Activated CD8-positive, alpha-beta memory T cell treated with anti-CD3 and anti-CD28 coated beads, Interleukin-2, amount 50 U/mL, for 24 hours (primary cell): ENCODE results near the gene TMC1.
"Not testable (repeated sequence)": the region's sequence is repeated elsewhere in the genome, so short reads cannot be mapped to it uniquely, and the experiment has no call there.

Experiments
- DNase-seq: peaks from one replicate; pipeline ENCODE4 v3.0.0-alpha.2; 2020; ENCODE audit errors: extremely low read depth

The TMC1 gene

DNA sequence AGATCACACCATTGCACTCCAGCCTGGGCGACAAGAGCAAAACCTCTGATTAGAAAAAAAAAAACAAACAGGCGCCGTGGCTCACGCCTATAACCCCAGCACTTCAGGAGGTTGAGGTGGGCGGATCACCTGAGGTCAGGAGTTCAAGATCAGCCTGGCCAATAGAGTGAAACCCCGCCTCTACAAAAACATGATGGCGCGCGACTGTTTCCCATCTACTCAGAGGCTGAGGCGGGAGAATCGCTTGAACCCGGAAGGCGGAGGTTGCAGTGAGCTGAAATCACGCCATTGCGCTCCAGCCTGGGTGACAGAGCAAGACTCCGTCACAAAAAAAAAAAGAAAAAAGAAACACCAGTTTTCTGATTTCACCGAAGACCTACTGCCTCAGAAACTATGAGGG lies at the start of gene TMC1:
Gene TMC1, plus strand, starts transcription at position 193 of the 400 bp plus-strand sequence. CDS start 127,041 bp downstream, outside the sequence.
- not testable (repeated sequence) for DNase-seq

GRCh38 chr9:72473474-72474261 lies 47.7 kb upstream of the TMC1 start:
- no peak for DNase-seq

- DNase-seq = no peak
Measured at GRCh38 chr9:72474676-72475075, 46.7 kb upstream of the TMC1 start.

DNA sequence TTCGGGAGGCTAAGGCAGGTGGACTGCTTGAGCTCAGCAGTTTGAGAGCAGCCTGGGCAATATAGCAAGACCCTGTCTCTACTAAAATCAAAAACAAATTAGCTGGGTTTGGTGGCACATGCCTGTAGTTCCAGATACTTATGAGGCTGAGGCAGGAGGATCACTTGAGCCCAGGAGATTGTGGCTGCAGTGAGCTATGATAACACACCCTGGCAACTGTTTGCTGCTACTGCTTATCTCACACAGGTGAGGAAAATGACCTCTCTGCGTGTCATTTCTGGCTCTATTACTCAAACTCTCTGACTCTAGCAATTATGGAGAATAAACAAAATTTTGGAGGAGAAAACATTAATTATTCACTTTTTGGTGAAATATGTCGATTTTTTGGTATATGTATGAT lies 45.3 kb upstream of the TMC1 start:
- DNase-seq = no peak

DNA sequence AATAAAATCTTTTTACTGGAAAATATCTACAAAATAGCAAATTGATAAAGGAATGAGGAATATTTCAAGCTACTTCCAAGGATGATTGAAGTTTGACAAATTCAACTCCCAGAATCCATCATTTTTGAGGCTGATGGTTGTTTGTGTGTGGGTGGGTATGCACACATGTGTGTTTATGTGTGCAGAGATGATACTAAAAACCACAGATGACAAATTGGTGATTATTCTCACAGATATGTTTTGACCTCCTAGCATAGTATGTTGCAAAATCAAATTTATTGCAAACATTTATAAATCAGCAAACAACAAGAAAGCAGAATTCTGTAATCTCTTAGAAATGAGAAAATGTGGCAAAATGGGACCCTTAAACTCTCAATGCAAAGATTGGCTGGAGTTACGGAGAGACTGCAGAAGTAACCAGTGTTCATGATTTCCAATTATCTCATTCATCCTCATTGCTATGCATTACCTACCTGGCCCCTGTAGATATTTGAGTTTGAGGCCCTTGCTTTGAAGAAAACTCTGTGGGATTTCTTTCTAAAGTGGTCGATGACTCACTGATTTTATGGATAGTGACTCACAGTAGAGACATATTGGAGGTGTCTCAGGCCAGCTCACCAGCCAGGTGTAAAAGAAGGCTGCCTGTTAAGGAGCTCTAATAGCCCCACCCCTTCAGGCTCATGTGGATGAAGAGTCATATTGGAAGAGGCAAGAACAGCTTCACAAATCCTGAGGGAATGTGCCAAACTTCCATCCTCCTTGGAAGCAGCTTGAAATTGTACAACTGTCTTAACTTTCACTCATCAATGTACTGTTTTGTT lies 44.6 kb upstream of the TMC1 start:
- no peak for DNase-seq

GRCh38 chr9:72477930-72478518 lies 43.4 kb upstream of the TMC1 start:
- no peak for DNase-seq

- DNase-seq = no peak
Measured at GRCh38 chr9:72478966-72479365, 42.4 kb upstream of the TMC1 start.

GRCh38 chr9:72480261-72480660 lies 41.1 kb upstream of the TMC1 start:
- not testable (repeated sequence) for DNase-seq

GRCh38 chr9:72480921-72481320 lies 40.5 kb upstream of the TMC1 start:
- no peak for DNase-seq

DNA sequence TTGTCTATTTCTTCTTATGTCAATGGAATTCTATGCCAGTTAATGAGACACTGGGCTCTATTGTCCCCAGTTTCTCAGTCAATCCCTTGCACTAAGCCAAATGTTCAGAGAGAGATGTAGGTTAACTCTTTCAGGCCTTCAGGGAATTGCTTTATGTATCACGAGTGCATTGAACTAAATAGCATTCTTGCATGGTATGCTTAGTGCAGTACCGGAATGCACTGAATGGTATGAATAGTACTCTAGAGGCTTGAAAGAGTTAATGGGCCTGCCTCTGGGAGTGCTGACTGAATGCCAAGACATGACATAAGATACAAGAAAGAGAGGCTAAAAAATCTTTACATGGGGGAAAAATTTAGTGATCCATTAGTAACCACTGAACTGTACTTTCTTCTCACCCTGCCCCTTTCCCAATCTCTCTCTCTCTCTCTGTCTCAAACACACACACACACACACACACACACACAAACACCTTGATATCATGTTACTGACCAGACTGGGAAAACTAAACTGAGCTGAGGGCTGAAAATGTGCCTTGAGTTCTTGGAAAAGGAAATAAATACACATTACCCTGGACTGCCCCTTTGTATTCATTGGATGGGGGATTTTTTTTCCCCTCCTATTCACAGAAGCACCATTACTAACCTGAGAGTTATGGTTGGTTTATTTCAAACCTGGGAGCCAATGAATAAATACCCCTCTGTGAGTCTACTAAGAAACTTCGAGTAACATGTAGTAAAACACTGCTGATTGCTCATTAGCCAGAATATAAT lies 35.4 kb upstream of the TMC1 start:
- DNase-seq = no peak

DNA sequence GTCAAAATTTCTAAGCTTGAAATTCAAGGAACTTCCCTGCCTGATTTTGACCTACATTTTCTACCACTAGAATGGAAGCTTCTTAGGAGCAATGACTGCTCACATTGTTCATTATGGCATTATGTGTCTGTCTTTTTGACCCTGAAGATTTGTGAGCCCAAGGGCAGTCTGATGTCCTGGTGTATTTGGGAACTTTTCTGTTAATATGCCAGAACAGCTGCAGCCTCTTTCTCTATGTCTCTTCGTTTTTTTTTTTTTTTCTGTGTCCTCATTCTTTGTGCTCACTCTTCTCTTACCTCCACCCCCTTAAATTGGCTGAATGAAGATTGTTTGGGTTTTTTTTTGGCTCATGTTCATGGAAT lies 34.8 kb upstream of the TMC1 start:
- DNase-seq = no peak

DNA sequence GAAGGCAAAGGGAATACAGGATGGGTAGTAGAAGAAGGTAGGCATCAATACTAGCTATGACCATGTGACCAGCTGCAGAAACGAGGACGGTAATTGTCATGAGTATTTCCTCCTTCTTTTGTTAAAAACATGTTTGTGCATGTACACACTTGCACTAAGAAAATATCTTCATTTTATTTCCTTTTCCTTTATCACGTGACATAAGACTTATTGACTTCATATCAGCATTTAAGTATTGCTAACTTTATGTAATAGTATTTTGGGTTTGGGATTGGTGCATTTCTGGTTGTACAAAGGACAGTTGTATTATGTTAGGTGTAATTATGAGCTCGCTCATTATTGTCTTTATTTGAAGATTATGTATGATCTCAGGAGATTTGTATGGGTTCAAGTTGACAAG lies 33.7 kb upstream of the TMC1 start:
- not testable (repeated sequence) for DNase-seq

- DNase-seq = no peak
Measured at GRCh38 chr9:72489986-72490385, 31.4 kb upstream of the TMC1 start.

- DNase-seq = no peak
Measured at GRCh38 chr9:72491242-72491641, 30.2 kb upstream of the TMC1 start.

- DNase-seq = no peak
Measured at GRCh38 chr9:72494051-72494450, 27.4 kb upstream of the TMC1 start.

DNA sequence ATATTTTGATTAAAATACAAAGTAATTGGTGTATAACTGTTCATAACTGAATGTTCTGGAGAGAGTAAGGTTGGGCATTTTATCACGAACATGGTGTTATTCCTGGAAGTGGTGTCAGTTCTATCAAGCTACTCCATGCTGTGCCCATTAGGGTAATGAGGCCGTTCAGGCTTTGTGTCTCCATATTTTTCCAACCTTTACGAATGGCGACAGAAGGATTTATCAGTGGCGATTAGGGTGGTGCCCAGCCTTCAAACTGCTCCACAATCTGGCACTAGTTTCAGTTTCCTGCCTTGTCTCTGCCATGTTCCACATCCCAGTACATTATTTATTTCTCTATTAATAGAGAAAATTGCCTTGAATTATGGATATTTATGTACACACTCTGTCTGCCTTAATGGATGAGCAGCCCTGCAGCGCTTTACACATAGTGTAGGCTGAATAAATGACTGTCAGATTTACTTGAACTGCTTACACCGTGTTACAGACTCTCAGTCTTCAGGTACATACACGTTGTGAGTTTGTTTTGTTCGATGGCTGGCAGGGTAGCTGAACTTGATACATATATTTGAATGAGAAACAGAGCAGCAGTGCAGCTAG lies 23.9 kb upstream of the TMC1 start:
- no peak for DNase-seq

DNA sequence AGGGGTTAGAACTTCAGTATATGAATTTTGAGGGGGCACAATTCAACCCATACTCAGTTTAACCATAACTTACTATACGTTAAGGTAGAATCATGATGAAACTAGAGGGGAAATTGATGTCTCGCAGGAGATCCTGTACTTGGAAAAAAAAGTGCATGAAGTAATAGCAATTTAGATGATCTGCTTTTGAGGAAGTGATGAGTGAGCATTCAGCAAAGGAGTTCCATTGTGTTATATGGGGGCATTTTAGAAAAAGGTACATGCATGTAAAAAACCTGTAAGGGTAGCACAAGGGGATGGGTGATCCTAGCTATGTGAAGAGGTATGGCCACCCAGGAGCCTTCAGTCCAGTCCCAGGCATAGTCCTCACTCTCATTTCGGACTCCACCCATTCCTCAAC lies 14.8 kb upstream of the TMC1 start:
- DNase-seq = no peak

- no peak for DNase-seq
Measured at GRCh38 chr9:72509053-72509452, 12.4 kb upstream of the TMC1 start.

GRCh38 chr9:72509635-72510034 lies 11.8 kb upstream of the TMC1 start:
- DNase-seq = no peak

GRCh38 chr9:72521011-72521410 lies 397 bp upstream of the TMC1 start:
- not testable (repeated sequence) for DNase-seq

DNA sequence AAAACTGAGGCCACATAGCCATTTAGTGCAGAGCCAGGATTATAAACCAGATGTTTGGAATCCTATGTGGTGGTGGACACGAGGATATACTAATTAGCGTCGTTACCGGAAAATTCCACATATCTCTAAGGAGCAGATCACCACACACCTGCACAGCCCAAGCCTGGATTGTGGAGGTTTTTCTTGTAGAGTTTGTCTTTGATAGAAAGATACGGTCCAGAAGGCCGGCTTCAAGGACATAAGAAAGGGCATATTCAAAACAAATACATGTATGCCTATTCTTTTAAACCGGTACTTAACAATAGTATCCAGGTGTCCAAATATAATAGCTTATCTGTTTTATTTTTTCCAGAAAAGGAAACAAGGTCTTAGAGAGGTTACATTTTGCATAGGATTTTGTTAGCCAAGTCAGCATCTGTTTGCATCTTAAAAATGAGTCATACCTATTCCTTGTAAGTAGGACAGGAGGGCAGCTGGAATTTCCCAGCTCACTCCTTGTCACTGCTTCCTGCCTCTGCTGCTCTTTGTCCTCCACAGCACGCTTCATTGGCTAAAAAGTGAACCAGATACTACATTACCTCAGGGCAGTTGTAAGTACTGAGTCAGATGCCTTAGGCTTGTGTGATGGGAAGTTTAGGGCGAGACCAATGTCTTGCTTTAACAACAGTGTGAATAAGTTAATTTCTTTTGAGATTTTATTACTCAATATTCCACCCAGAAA lies 3.6 kb downstream of the TMC1 start:
- peak; percentile 10 for DNase-seq
